ENCODE measurements around the gene FBXO21. TPM values are rescaled to one million over a fixed set of nuclear protein-coding genes. Genes with fewer than 3 reads are reported as not detected.

The FBXO21 gene
- total and polyA plus RNA-seq, 2 of the 13 experiments (the other 11 are each of a cell fraction or from before 2014, with no cell fraction given), result 15.6 to 32.5 TPM

GRCh38 chr12:117152793-117153775 lies 37.2 kb downstream of the FBXO21 start (continued):
- no peak for TF ChIP-seq HMGXB4 (CRISPR knock-in tag; IDR thresholded peaks at IDR 0.05; ENCODE audit: borderline replicate concordance in 1 of 2, low read depth in 1 of 2)

- no peaks in the 10 kb centered on the region for H3K27me3 ChIP-seq (ENCODE audit: control insufficient read depth in 1 of 2, insufficient read depth in 2 of 2, low read length in 2 of 2)
- FAIRE-seq (no peak), DNase-seq (ENCODE audit: low spot score) (no peak), ATAC-seq (no peak)
- ChIA-PET CTCF (ENCODE audit: low intra/inter-chr PET ratio, low total read pairs) (no interaction called here), POLR2A (no interaction called here)
- no peaks in the 10 kb centered on the region for H4K20me1 ChIP-seq (ENCODE audit: insufficient read depth, low read length)
- intact Hi-C loops (cut with micrococcal nuclease; ENCODE audit: unreplicated experiment) (no loop called here), in situ Hi-C loops (cut with HindIII; ENCODE audit: extremely low pct_ligation_motif_present, low pct_unique_long_range_greater_than_20kb) (no loop called here)
- no peak overlapping the region for H3K4me3 ChIP-seq (replicated peaks in 1 of 3; ENCODE audit: insufficient read depth in 1 of 3, low read depth in 2 of 3, low read length in 3 of 3)
- no peak overlapping the region for H3K9ac ChIP-seq (ENCODE audit: insufficient read depth, low read depth, low read length)
- H3K27ac ChIP-seq (ENCODE audit: extremely low read length, insufficient read depth, low read length), result no peak overlapping the region
- 83% methylated on average over 5 of the region's 5 CpGs for WGBS (ENCODE audit: low lambda C conversion rate)
- no peak overlapping the region for H2AFZ ChIP-seq (ENCODE audit: low read length)
- H3K9me3 ChIP-seq (ENCODE audit: low read length), result no peaks in the 10 kb centered on the region
- no TSS peak for BruUV-seq (replicated peaks)
- peaks cover 25 to 62% of the 10 kb centered on the region in 2 experiments; a peak in 4 of 5 replicates for H3K36me3 ChIP-seq (replicated peaks in 1 of 2; ENCODE audit: control insufficient read depth in 1 of 2, insufficient read depth in 2 of 2, low read length in 2 of 2)
- peaks cover 11% of the 10 kb centered on the region for H3K4me1 ChIP-seq (ENCODE audit: insufficient read depth, low read length)
- H3K79me2 ChIP-seq (ENCODE audit: insufficient read depth, low read length), result no peaks in the 10 kb centered on the region
- TF ChIP-seq MAFF (IDR thresholded peaks at IDR 0.05; ENCODE audit: low read depth, low read length) (peak; percentile 49; the same call in 1 of the 2 replicates), ESRRA (CRISPR knock-in tag; IDR thresholded peaks at IDR 0.05; ENCODE audit: low read depth) (no peak), ZGPAT (CRISPR knock-in tag; IDR thresholded peaks at IDR 0.05) (no peak), PRPF4 (IDR thresholded peaks at IDR 0.05; ENCODE audit: low read depth, low read length, poor library complexity, severe bottlenecking) (no peak), MAFK (conservative IDR thresholded peaks at IDR 0.05 in 1 of 2, IDR thresholded peaks at IDR 0.05 in 1 of 2; ENCODE audit: low read length in 2 of 2) (peak; percentile 22 to 61; a peak in 3 of 4 replicates)
- no peak overlapping the region for H3K4me2 ChIP-seq (ENCODE audit: low read depth, low read length)
Observed at GRCh38 chr12:117151403-117152031, 38.8 kb downstream of the FBXO21 start.

All from HepG2 (cell line).